Endothelial cell of umbilical vein (primary cell): Measurements from ENCODE around the gene DIS3L2.
"Not testable (repeated sequence)": the region's sequence is repeated elsewhere in the genome, so short reads cannot be mapped to it uniquely, and the experiment has no call there.

Source experiments
- CTCF ChIP-seq, 2 donors: IDR thresholded peaks; 1 replicate in 1 of 2; 2 replicates in 1 of 2; pipeline ENCODE4 v1.5.1; 2011; ENCODE audit warnings: low read length in 2 of 2, mild to moderate bottlenecking in 2 of 2, moderate library complexity in 2 of 2, control low read depth in 1 of 2, inconsistent platforms in 1 of 2, low read depth in 1 of 2; ENCODE audit not compliant: insufficient read depth in 1 of 2; ENCODE audit errors: extremely low read depth in 1 of 2
- JUN ChIP-seq: IDR thresholded peaks from 2 replicates; pipeline ENCODE4 v1.6.1; 2011; ENCODE audit warnings: borderline replicate concordance, low read depth; ENCODE audit not compliant: insufficient read length, insufficient read depth
- POLR2A ChIP-seq: IDR thresholded peaks from 2 replicates; pipeline ENCODE4 v1.6.1; 2012; ENCODE audit warnings: low read depth, mild to moderate bottlenecking, control low read depth, low read length
- POLR2AphosphoS5 ChIP-seq: IDR thresholded peaks from 2 replicates; pipeline ENCODE4 v1.6.1; 2012; ENCODE audit warnings: low read depth, mild to moderate bottlenecking, control low read depth, low read length, moderate library complexity; ENCODE audit not compliant: insufficient read depth
- TF ChIP-seq, protein P1 (sequence below): IDR thresholded peaks from 2 replicates; pipeline ENCODE4 v1.6.1; 2011; ENCODE audit not compliant: insufficient read depth, insufficient read length

- not testable (repeated sequence) for TF ChIP-seq CTCF (IDR thresholded peaks at IDR 0.05; ENCODE audit: extremely low read depth in 1 of 2, insufficient read depth in 1 of 2, low read depth in 1 of 2, low read length in 2 of 2); POLR2A; POLR2AphosphoS5; JUN
- TF ChIP-seq, protein P1, sequence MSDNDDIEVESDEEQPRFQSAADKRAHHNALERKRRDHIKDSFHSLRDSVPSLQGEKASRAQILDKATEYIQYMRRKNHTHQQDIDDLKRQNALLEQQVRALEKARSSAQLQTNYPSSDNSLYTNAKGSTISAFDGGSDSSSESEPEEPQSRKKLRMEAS, result not testable (repeated sequence)
Measured at GRCh38 chr2:232370007-232370406, 408.5 kb downstream of the DIS3L2 start.
